Muscle of back (tissue), 13 donors: Measurements from ENCODE around the gene ATM. TPM values are rescaled to one million over a fixed set of nuclear protein-coding genes. Genes with fewer than 3 reads are reported as not detected.
A peak's percentile ranks its signal among the peaks of the same experiment; 100 is the strongest.

Experiments used
- DNase-seq, 3 donors: peaks; one replicate each; pipeline versions ENCODE4 v3.0.0 to v3.0.0-alpha.2; 2013
- long read RNA-seq, 9 donors: transcript quantifications; one replicate each; lab custom pipeline, GENCODE V29; 2026
- polyA plus RNA-seq, 10 donors: library from polyadenylated mRNA; unstranded; fragments of 120-200 nt; gene quantifications; one replicate each; pipeline ENCODE4 v1.2.1, GENCODE V29; 2013; ENCODE audit not compliant: insufficient read length in 10 of 10

ATM gene, protein sequence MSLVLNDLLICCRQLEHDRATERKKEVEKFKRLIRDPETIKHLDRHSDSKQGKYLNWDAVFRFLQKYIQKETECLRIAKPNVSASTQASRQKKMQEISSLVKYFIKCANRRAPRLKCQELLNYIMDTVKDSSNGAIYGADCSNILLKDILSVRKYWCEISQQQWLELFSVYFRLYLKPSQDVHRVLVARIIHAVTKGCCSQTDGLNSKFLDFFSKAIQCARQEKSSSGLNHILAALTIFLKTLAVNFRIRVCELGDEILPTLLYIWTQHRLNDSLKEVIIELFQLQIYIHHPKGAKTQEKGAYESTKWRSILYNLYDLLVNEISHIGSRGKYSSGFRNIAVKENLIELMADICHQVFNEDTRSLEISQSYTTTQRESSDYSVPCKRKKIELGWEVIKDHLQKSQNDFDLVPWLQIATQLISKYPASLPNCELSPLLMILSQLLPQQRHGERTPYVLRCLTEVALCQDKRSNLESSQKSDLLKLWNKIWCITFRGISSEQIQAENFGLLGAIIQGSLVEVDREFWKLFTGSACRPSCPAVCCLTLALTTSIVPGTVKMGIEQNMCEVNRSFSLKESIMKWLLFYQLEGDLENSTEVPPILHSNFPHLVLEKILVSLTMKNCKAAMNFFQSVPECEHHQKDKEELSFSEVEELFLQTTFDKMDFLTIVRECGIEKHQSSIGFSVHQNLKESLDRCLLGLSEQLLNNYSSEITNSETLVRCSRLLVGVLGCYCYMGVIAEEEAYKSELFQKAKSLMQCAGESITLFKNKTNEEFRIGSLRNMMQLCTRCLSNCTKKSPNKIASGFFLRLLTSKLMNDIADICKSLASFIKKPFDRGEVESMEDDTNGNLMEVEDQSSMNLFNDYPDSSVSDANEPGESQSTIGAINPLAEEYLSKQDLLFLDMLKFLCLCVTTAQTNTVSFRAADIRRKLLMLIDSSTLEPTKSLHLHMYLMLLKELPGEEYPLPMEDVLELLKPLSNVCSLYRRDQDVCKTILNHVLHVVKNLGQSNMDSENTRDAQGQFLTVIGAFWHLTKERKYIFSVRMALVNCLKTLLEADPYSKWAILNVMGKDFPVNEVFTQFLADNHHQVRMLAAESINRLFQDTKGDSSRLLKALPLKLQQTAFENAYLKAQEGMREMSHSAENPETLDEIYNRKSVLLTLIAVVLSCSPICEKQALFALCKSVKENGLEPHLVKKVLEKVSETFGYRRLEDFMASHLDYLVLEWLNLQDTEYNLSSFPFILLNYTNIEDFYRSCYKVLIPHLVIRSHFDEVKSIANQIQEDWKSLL (N-terminal part only)
- 10 to 100 TPM; 26.5 to 60.3 (median 43.9) TPM for polyA plus RNA-seq
- long read RNA-seq, donor 1: 0 reads
- long read RNA-seq, donor 2, partial matches to known transcripts: 0 of 1 reads
- long read RNA-seq, donor 2, other reads (novel, unspliced or antisense): 0 of 1 reads
- long read RNA-seq, donor 3: 0 reads
- long read RNA-seq, donor 4, partial matches to known transcripts: 0 of 1 reads
- long read RNA-seq, donor 4, other reads (novel, unspliced or antisense): 0 of 1 reads
- long read RNA-seq, donor 5: 0 reads
- long read RNA-seq, donor 6: 0 reads
- long read RNA-seq, donor 7, partial matches to known transcripts: 0 of 1 reads
- long read RNA-seq, donor 7, other reads (novel, unspliced or antisense): 0 of 1 reads
- long read RNA-seq, donor 8: 0 reads
- long read RNA-seq, donor 9, partial matches to known transcripts: 0 of 1 reads
- long read RNA-seq, donor 9, other reads (novel, unspliced or antisense): 0 of 1 reads

DNA sequence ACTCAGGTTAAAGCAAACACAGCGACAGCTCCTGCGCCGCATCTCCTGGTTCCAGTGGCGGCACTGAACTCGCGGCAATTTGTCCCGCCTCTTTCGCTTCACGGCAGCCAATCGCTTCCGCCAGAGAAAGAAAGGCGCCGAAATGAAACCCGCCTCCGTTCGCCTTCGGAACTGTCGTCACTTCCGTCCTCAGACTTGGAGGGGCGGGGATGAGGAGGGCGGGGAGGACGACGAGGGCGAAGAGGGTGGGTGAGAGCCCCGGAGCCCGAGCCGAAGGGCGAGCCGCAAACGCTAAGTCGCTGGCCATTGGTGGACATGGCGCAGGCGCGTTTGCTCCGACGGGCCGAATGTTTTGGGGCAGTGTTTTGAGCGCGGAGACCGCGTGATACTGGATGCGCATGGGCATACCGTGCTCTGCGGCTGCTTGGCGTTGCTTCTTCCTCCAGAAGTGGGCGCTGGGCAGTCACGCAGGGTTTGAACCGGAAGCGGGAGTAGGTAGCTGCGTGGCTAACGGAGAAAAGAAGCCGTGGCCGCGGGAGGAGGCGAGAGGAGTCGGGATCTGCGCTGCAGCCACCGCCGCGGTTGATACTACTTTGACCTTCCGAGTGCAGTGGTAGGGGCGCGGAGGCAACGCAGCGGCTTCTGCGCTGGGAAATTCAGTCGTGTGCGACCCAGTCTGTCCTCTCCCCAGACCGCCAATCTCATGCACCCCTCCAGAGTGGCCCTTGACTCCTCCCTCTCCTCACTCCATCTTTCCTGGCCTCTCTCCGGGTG, at the start of gene ATM, which contains the start of gene NPAT:
Gene ATM (plus strand): TSS at position 494 of the 774 bp plus-strand sequence. CDS start 4,558 bp downstream, outside the sequence.
Gene NPAT (minus strand): TSS at position 65 of the 774 bp plus-strand sequence. CDS start 102 bp downstream, outside the sequence.
- peak; percentile 99 for DNase-seq

DNA sequence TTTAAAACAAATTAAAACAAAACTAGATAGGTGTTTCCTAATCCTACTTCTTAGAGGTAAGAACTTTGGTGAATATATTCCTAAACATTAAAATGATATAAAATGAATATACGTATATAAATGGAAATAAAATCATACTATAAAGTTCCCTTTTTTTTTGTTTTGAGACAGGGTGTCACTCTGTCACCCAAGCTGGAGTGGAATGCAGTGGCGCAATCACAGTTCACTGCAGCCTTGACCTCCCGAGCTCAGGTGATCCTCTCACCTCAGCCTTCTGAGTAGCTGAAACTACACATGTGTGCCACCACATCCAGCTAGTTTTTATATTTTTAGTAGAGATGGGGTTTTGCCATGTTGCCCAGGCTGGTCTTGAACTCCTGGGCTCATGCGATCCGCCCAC, 45.3 kb upstream of the ATM start:
- no peak for DNase-seq

DNA sequence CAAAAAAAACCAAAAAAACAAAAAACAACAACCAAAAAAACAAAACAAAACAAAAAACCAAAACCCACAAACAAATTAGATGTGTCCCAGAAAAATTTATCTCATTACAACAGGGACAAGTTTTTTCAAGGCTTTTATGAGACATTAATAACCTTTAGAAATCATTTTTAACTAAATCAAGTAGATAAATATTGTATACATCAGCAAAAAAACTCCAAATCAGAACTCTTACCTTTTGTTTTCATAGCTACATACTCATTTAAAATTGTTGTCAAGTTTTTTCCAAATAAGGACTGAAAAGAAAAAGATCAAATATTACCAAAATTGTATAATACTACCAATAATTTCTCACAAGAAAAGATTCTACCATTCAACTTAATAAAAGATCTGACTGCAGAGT, 29.1 kb upstream of the ATM start:
- no peak for DNase-seq

DNA sequence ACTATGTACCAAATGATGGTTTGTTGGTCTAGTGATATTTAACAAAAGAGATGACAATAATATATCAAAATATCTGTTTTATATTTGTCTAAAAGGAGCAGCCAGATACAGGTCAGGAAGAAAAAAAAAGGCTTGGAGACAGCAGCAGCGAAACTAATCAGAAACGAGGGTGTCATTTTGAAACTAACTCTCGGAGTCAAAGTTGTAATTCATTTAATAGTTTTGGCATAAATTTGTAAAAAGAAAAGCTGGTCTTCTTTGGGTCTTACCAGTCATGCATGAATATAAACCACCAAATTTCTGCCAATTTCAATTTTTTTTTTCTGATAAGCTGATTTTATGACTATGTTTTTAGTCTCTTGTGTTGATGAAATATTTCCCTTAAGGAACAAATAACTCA, 26.0 kb upstream of the ATM start:
- no peak for DNase-seq

DNA sequence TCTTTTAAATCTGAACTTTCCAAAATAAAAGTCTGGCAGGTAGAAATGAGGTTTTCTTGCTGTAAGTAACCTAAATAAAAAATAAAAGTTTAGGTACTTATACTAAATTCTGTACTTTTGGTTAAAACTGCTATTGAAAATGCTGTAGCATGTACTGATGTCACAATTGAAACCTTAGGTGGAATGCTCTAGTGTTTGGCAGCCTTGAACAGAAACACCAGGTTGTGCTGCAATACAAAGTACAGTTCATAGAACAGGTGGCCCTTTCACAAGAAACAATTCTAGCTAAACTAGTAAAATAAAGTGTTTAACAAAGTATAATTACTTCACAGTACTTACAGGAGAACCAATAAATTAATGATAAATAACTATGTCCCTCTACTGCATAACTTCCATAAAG, 25.5 kb upstream of the ATM start:
- no peak for DNase-seq

DNA sequence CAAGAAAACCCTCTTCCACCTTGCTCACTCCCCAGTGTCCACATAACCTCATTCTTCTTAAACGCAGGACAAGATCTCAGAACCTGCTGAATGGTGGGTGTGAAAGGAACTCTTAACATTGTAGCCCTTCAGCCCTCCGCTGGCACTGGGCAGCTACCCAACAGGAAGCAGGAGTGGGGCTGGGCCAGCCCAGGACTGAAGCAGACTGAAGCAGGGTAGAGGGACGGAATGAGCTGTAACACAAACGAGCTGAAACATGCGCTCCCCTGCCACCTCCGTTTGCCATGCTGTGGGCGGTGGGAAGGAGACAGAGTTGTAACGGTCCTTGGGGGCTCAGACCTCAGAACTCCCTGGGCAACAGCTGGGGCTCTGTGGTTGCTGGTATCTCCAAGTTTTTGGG, 24.0 kb upstream of the ATM start:
- no peak for DNase-seq

DNA sequence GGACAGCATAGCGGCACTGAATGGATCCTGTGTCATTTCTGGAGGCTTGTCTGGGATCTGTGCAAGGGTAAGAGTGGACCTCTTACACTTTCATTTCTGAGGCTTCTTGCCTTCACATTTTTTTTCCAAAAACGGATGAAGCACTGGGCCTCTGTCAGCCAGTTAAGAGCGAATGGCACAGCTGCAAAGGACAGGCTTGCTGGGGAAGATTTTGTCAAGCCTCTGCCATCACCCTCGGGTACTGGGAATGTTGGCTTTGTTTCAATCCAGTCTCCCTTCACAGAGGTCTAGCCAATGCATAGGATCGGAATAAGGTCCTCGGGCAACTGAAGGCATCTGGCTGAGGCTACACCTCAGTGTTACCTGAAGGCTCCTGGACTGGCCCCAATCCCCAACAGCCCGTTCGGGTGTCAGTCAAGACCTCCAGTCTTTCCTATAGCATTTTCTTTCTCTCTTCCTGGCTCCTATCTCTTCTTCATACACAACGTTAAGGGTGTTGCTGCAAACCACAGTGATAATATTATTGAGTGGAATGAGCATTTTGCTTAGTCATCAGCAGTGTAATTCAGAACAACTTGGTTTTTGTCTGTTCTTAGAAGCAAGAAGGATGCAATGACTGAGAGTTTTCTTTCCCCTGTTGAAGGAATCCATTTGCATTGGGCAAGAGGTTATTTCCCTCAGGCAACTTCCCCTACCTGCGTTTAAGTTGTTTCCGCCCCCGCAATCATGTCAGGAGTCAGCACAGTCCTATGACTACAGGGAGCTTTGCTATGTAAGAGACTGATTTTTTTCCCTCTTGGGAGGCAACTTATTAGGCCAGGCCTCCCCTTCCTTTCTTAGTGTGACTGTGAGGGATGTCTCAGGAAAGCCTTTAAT, 23.2 kb upstream of the ATM start:
- DNase-seq: no peak

DNA sequence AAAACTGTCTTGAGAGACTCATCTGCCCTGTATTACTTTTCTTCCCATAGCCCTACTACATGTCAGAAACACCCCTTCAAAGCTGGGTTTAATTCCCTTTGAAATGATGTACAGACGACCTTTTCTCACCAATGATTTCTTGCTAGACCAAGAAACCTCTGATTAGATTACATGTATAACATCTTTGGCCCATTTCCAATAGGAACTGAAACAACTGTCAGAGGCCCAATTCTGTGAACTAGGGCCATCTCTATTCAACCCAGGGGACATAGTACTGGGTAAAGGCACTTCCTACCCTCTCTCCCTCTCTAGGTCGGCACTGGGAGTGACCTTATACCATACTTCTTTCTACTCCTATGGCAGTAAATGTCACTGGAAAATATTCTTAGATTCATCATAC, 19.8 kb upstream of the ATM start:
- no peak for DNase-seq

DNA sequence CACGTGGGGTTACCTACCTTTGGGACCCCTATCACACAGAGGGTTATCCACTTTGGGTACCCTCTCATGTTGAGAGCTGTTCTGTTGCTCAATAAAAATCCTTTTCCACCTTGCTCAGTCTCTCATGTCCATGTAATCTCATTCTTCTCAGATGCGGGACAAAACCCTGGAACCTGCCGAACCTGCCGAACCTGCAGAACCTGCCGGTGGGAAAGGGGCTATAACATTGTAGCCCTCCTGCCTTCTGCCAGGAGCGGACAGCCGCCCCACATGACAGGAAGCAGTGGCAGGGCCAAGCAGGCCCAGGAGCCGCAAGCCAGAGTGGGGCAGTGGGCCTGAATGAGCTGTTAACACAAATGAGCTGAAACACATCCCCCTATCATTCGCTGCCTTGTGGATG, 18.5 kb upstream of the ATM start:
- no peak for DNase-seq

DNA sequence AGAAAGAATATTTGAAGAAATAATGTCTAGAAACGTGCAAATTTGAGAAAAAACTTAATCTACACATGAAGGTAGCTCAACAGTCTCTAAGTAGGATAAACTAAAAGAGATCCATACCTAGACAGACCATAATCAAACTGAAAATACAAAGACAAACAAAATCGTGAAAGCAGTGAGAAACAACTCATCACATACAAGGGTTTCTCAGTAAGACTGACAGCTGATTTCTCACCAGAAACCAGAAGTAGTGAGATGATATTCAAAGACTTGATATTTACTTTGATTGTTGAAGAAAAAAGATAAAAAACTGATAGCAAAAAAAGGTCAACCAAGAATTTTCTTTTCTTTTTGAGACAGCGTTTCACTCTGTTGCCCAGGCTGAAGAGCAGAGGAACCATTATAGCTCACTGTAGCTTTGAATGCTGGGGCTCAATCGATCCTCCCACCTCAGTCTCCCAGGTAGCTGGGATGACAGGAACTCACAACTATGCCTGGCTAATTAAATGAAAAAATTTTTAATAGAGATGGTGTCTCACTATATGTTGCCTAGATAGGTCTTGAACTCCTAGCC, 17.9 kb upstream of the ATM start:
- DNase-seq: no peak

DNA sequence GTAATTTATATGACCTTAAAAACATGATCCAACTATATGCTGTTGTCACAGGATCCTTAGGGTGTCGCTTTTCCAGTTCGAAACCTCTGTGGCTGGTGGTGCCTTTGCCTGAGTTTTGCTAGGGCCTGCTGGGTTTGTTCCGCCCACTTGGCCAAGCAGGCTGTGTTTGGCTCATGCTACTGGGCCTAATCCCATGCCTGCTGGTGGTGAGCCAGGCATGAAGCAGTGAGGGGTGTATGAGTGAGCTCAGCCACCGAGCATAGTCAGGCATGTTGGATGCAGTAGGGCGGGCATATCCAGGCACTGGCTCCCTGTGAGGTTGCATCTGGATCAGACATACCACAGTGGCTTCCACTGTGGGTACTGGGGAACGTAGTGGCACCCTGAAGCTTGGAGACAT, 16.7 kb upstream of the ATM start:
- no peak for DNase-seq

DNA sequence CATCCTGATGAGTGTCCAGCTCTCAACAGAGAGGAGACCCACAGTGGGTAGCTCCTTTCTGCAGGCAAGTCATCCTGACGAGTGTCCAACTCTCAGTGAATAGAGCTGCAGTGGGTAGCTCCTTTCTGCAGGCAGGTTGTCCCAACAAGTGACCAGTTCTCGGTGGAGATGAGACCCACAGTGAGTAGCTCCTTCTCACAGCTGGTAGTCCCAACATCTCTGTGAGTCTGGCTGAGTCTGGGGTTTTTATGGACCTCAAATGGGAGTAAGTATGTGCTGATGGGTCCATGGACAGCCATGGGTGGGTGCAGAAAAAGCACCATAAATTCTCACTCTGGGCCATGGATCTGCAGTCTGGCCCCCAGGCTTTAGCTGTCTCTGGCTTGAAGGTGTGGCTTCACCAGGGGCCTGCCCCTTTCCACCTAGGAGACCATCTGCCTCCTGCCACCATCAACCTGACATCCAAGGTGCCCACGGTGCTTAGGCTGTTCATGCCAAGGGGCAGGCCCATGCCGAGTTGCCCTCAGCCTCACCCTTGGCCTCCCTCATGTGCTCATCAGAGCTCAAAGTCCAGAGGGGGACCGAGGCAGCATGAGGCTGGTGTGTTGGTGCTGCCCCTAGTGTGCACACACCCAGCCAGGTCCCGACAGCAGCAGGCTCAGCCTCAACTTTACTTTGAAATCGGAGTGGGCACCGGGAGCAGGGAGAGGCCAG, 15.7 kb upstream of the ATM start:
- DNase-seq: no peak

DNA sequence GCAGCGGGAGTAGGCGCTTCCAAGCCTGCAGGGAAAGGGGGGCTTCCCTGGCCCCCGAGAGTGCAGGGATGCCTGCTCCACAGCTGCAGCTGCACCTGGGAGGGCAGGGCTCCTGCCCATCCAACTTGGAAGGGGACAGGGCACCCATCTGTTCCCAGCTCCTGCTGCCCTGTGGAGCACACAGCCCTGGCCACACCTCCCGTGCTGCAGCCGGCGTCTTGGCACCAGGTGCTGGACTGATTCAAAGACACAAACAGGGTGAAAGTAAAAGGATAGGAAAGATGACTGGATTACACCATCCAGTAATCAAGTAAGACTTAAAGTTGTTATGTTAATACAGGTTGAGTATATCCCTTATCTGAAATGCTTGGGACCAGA, 15.2 kb upstream of the ATM start:
- DNase-seq: no peak

DNA sequence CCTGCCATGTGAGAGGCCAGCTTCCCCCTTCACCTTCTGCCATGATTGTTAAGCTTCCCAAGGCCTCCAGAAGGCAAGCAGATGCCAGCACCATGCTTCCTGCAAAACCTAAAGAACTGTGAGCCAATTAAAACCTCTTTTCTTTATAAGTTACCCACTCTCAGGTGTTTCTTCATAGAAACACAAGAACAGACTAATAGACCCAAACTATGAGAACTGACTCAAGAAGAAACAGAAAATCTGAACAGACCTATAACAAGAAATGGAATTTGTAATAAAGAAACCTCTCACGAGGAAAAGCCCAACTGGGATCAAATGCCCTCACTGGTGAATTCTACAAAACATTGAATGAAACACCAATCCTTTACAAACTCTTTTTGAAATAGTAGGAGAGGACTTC, 12.4 kb upstream of the ATM start:
- DNase-seq: no peak

DNA sequence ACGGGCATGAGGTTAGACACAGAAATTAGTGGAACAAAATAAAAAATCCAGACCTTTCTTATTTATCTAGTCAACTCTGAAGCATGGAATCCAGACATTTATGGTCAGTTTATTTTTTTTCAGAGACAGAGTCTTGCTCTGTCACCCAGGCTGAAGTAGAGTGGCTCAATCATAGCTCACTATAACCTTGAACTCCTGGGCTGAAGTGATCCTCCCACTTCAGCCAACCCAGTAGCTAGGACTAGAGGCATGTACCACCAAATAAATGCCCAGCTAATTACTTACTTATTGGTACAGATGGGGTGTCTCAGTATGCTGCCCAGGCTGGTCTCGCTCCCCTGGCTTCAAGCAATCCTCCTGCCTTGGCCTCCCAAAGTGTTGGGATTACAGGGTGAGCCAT, 9.1 kb upstream of the ATM start:
- no peak for DNase-seq

DNA sequence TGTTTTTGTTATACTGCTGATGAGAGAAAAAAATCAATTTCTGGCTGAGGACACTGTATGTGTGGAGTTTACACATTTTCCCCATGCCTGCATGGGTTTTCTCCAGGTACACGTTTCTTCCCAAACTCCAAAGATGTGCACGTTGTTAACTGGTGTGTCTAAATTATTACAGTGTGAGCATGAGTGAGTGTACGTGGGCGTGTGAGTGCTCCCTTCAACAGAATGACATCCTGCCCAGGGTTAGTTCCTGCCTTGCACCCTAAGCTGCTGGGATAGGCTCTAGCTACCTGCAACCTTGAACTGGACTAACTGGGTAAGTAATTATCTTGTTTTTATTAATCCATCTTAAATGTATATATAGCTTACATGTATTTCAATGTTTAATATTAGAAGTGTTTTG, 5.9 kb upstream of the ATM start:
- DNase-seq: no peak

DNA sequence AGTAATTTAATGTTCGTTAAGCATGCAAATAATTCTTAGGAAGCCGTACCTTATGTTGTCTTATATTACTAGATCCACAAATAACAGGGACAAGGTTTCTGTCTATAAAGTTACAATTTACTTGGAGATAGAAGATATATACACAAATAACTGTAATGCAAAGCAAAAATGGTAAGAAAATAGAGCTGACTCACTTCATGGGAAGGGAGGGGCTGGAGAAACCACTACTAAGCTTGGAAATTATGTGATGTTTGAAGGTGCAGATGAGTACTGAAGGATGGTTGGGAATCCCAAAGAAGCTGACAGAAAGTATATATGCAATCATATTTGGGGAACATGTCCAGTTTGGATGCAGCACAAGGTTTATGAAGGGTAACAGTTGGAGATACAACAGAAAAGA, 4.4 kb upstream of the ATM start:
- no peak for DNase-seq
